HepG2 (cell line): Measurements from ENCODE around the gene ULK3. TPM values are rescaled to one million over a fixed set of nuclear protein-coding genes. Genes with fewer than 3 reads are reported as not detected.

Experiments used
- ETV6 ChIP-seq: sonication (generic); formaldehyde crosslinking; conservative IDR thresholded peaks from 2 replicates; pipeline ENCODE4 v1.4.0; 2020; ENCODE audit warnings: missing genetic modification reagents
- MED1 ChIP-seq: sonication (generic); formaldehyde crosslinking; IDR thresholded peaks from 2 replicates; pipeline ENCODE4 v1.4.0; 2020; ENCODE audit warnings: missing genetic modification reagents
- MXD4 ChIP-seq: IDR thresholded peaks from 2 replicates; pipeline ENCODE4 v1.6.1; 2016; ENCODE audit warnings: mild to moderate bottlenecking, missing biosample characterization, missing genetic modification reagents
- NFE2L2 ChIP-seq: fragments of 150-350 bp; IDR thresholded peaks from 2 replicates; pipeline ENCODE4 v1.6.1; 2014; ENCODE audit warnings: low read length
- SALL2 ChIP-seq: sonication (generic); formaldehyde crosslinking; IDR thresholded peaks from 2 replicates; pipeline ENCODE4 v1.8.1; 2023; ENCODE audit warnings: mild to moderate bottlenecking, missing genetic modification reagents, inconsistent platforms
- SNRNP70 ChIP-seq: fragments of 200-400 bp; formaldehyde crosslinking; IDR thresholded peaks from 2 replicates; pipeline ENCODE4 v1.6.1; 2017; ENCODE audit warnings: mild to moderate bottlenecking, low read depth, low read length, moderate library complexity
- SOX6 ChIP-seq, 2 experiments: fragments of 450-650 bp in 1 of 2; sonication (generic) in 1 of 2; formaldehyde crosslinking in 1 of 2; IDR thresholded peaks; 2 replicates each; pipeline versions ENCODE4 v1.4.0 to v1.6.1; 2017 to 2020; ENCODE audit warnings: antibody characterized with exemption in 1 of 2, mild to moderate bottlenecking in 1 of 2, missing genetic modification reagents in 1 of 2
- YY1 ChIP-seq: IDR thresholded peaks from 2 replicates; pipeline ENCODE4 v1.6.1; 2011; ENCODE audit warnings: low read length, low read depth, moderate library complexity, mild to moderate bottlenecking; ENCODE audit not compliant: insufficient read depth, insufficient replicate concordance
- ZBTB7A ChIP-seq: sonication (generic); formaldehyde crosslinking; IDR thresholded peaks from 2 replicates; pipeline ENCODE4 v1.8.0; 2022; ENCODE audit warnings: mild to moderate bottlenecking, missing genetic modification reagents
- ZC3H13 ChIP-seq: sonication (generic); formaldehyde crosslinking; IDR thresholded peaks from 2 replicates; pipeline ENCODE4 v1.8.1; 2023; ENCODE audit warnings: mild to moderate bottlenecking, missing genetic modification reagents, moderate library complexity
- ZNF382 ChIP-seq: sonication (generic); formaldehyde crosslinking; IDR thresholded peaks from 2 replicates; pipeline ENCODE4 v1.5.0; 2020; ENCODE audit warnings: missing genetic modification reagents, mild to moderate bottlenecking, borderline replicate concordance
- ZNF451 ChIP-seq: sonication (generic); formaldehyde crosslinking; IDR thresholded peaks from 2 replicates; pipeline ENCODE4 v1.5.0; 2020; ENCODE audit warnings: mild to moderate bottlenecking, missing genetic modification reagents
- ZNF891 ChIP-seq: sonication (generic); formaldehyde crosslinking; IDR thresholded peaks from 2 replicates; pipeline ENCODE4 v1.5.0; 2020; ENCODE audit warnings: mild to moderate bottlenecking, missing genetic modification reagents
- polyA plus RNA-seq, 8 experiments: library from polyadenylated mRNA; depleted of rRNA in 3 of 8; stranded (reverse) in 7 of 8; unstranded in 1 of 8; fragments of >200 nt; fragmentation: Illumina TruSeq in 4 of 8; extraction: Trizol in 4 of 8; gene quantifications; 2 replicates each; pipeline versions ENCODE4 v1.2.1 to v1.2.3, GENCODE V29; 2011 to 2016; ENCODE audit warnings: low read depth in 4 of 8, missing spikeins in 1 of 8, mixed read lengths in 1 of 8; ENCODE audit not compliant: insufficient read depth in 1 of 8
- total RNA-seq, 5 experiments: library from RNA; depleted of rRNA; stranded (reverse); fragments of >200 nt; fragmentation: Illumina TruSeq; extraction: Trizol; gene quantifications; 2 replicates each; pipeline ENCODE4 v1.2.3, GENCODE V29; 2016; ENCODE audit warnings: low read depth in 1 of 5
- TF ChIP-seq, protein P1 (sequence below): IDR thresholded peaks from 2 replicates; pipeline ENCODE4 v1.6.1; 2016; ENCODE audit warnings: control low read depth
- TF ChIP-seq, protein P2 (sequence below): IDR thresholded peaks from 2 replicates; pipeline ENCODE4 v1.6.1; 2016; ENCODE audit warnings: low read depth, control low read depth
- TF ChIP-seq, protein P3 (sequence below): sonication (generic); formaldehyde crosslinking; conservative IDR thresholded peaks from 2 replicates; pipeline ENCODE4 v1.4.0; 2020; ENCODE audit warnings: mild to moderate bottlenecking, missing genetic modification reagents, moderate library complexity
- TF ChIP-seq, protein P4 (sequence below): sonication (generic); formaldehyde crosslinking; IDR thresholded peaks from 2 replicates; pipeline ENCODE4 v1.4.0; 2020; ENCODE audit warnings: missing genetic modification reagents, borderline replicate concordance
- TF ChIP-seq, protein P5 (sequence below): sonication (generic); formaldehyde crosslinking; IDR thresholded peaks from 2 replicates; pipeline ENCODE4 v1.4.0; 2020; ENCODE audit warnings: missing genetic modification reagents, mild to moderate bottlenecking, borderline replicate concordance

Gene ULK3
- total and polyA plus RNA-seq, 2 of the 13 experiments (the other 11 are each of a cell fraction or from before 2014, with no cell fraction given): 15.2 to 23.7 TPM

DNA sequence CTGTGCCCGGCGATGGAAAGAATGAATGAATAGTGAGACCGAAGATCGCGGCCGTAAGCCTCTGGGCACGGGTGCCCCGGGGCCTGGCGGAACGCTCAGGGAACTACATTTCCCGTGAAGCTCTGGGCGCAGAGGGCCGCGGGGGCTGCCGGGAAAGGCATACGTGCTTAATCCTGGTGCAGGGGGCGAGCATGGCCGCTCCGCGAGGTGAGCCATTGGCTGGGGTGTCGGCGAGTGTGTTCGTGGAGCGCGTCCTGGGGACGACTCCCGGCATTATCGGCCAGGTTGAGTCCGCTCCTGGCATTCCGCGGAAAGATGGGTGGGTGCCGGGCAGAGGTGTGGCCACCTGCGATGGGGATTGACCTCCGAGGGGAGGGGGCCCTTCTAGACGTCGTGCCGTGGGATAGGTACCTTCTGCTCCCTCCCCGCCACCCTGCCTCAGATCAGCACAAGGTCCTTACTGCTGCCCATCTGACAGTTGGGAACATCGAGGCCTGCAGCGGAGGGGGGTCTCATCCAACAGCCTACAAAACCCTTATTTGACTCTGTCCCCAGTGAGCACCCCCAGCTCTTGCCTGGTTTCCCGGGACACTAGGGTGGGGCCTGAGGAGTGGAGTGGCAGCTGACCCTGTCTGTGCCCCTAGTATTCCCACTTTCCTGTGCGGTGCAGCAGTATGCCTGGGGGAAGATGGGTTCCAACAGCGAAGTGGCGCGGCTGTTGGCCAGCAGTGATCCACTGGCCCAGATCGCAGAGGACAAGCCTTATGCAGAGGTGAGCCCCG lies 47.1 kb upstream of the ULK3 start, which contains the start of gene MPI (continued):
- TF ChIP-seq SNRNP70: no peak
- peak; percentile 70; the same call in 1 of the 2 replicates for TF ChIP-seq MED1 (CRISPR knock-in tag)
- no peak for TF ChIP-seq NFE2L2
- TF ChIP-seq, protein P1, sequence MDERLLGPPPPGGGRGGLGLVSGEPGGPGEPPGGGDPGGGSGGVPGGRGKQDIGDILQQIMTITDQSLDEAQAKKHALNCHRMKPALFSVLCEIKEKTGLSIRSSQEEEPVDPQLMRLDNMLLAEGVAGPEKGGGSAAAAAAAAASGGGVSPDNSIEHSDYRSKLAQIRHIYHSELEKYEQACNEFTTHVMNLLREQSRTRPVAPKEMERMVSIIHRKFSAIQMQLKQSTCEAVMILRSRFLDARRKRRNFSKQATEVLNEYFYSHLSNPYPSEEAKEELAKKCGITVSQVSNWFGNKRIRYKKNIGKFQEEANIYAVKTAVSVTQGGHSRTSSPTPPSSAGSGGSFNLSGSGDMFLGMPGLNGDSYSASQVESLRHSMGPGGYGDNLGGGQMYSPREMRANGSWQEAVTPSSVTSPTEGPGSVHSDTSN: no peak
- peak; percentile 92 for TF ChIP-seq ZNF451
- TF ChIP-seq ZNF891 (CRISPR knock-in tag): peak; percentile 95
- no peak for TF ChIP-seq ZNF382 (CRISPR knock-in tag)
- TF ChIP-seq ZC3H13 (CRISPR knock-in tag): no peak; the same call in 1 of the 2 replicates
- TF ChIP-seq, protein P2, sequence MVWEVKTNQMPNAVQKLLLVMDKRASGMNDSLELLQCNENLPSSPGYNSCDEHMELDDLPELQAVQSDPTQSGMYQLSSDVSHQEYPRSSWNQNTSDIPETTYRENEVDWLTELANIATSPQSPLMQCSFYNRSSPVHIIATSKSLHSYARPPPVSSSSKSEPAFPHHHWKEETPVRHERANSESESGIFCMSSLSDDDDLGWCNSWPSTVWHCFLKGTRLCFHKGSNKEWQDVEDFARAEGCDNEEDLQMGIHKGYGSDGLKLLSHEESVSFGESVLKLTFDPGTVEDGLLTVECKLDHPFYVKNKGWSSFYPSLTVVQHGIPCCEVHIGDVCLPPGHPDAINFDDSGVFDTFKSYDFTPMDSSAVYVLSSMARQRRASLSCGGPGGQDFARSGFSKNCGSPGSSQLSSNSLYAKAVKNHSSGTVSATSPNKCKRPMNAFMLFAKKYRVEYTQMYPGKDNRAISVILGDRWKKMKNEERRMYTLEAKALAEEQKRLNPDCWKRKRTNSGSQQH (CRISPR knock-in tag): peak; percentile 58
- TF ChIP-seq SOX6 (IDR thresholded peaks at IDR 0.05): no peak
- peak; percentile 80 for TF ChIP-seq SOX6 (CRISPR knock-in tag; IDR thresholded peaks at IDR 0.05)
- TF ChIP-seq ZBTB7A (CRISPR knock-in tag): 0 out of 2 replicates have a peak, but pooled peaks have one; percentile 68
- peak; percentile 95 for TF ChIP-seq YY1
- TF ChIP-seq ETV6 (CRISPR knock-in tag): peak; percentile 65
- TF ChIP-seq, protein P3, sequence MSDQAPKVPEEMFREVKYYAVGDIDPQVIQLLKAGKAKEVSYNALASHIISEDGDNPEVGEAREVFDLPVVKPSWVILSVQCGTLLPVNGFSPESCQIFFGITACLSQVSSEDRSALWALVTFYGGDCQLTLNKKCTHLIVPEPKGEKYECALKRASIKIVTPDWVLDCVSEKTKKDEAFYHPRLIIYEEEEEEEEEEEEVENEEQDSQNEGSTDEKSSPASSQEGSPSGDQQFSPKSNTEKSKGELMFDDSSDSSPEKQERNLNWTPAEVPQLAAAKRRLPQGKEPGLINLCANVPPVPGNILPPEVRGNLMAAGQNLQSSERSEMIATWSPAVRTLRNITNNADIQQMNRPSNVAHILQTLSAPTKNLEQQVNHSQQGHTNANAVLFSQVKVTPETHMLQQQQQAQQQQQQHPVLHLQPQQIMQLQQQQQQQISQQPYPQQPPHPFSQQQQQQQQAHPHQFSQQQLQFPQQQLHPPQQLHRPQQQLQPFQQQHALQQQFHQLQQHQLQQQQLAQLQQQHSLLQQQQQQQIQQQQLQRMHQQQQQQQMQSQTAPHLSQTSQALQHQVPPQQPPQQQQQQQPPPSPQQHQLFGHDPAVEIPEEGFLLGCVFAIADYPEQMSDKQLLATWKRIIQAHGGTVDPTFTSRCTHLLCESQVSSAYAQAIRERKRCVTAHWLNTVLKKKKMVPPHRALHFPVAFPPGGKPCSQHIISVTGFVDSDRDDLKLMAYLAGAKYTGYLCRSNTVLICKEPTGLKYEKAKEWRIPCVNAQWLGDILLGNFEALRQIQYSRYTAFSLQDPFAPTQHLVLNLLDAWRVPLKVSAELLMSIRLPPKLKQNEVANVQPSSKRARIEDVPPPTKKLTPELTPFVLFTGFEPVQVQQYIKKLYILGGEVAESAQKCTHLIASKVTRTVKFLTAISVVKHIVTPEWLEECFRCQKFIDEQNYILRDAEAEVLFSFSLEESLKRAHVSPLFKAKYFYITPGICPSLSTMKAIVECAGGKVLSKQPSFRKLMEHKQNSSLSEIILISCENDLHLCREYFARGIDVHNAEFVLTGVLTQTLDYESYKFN (CRISPR knock-in tag): peak; percentile 48
- peak; percentile 71; the same call in 1 of the 2 replicates for TF ChIP-seq SALL2 (CRISPR knock-in tag)
- TF ChIP-seq, protein P4, sequence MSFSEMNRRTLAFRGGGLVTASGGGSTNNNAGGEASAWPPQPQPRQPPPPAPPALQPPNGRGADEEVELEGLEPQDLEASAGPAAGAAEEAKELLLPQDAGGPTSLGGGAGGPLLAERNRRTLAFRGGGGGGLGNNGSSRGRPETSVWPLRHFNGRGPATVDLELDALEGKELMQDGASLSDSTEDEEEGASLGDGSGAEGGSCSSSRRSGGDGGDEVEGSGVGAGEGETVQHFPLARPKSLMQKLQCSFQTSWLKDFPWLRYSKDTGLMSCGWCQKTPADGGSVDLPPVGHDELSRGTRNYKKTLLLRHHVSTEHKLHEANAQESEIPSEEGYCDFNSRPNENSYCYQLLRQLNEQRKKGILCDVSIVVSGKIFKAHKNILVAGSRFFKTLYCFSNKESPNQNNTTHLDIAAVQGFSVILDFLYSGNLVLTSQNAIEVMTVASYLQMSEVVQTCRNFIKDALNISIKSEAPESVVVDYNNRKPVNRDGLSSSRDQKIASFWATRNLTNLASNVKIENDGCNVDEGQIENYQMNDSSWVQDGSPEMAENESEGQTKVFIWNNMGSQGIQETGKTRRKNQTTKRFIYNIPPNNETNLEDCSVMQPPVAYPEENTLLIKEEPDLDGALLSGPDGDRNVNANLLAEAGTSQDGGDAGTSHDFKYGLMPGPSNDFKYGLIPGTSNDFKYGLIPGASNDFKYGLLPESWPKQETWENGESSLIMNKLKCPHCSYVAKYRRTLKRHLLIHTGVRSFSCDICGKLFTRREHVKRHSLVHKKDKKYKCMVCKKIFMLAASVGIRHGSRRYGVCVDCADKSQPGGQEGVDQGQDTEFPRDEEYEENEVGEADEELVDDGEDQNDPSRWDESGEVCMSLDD (CRISPR knock-in tag): 0 out of 2 replicates have a peak, but pooled peaks have one; percentile 39
- TF ChIP-seq MXD4 (CRISPR knock-in tag): peak; percentile 77
- TF ChIP-seq, protein P5, sequence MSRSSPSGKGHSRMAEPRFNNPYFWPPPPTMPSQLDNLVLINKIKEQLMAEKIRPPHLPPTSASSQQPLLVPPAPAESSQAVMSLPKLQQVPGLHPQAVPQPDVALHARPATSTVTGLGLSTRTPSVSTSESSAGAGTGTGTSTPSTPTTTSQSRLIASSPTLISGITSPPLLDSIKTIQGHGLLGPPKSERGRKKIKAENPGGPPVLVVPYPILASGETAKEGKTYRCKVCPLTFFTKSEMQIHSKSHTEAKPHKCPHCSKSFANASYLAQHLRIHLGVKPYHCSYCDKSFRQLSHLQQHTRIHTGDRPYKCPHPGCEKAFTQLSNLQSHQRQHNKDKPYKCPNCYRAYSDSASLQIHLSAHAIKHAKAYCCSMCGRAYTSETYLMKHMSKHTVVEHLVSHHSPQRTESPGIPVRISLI (CRISPR knock-in tag): 0 out of 2 replicates have a peak, but pooled peaks have one; percentile 14
